ENCODE measurements around the gene AGAP3.
A peak's percentile ranks its signal among the peaks of the same experiment; 100 is the strongest.
"Not testable (repeated sequence)": the region's sequence is repeated elsewhere in the genome, so short reads cannot be mapped to it uniquely, and the experiment has no call there.

AGAP3 gene
- total RNA-seq, result 26.2 to 41.1 (median 33.4) reads per million in 3 experiments

GRCh38 chr7:151085691-151086620 lies at the start of gene AGAP3:
TSS of gene AGAP3 (plus strand) at chr7:151086475. CDS start at chr7:151086742, 267 bp downstream.
- peak; percentile 58 for DNase-seq

GRCh38 chr7:151038951-151039849 lies 47.1 kb upstream of the AGAP3 start:
- DNase-seq, result no peak

GRCh38 chr7:151039850-151040548 lies 46.3 kb upstream of the AGAP3 start:
- no peak for DNase-seq

GRCh38 chr7:151040616-151041375 lies 45.5 kb upstream of the AGAP3 start:
- no peak for DNase-seq

GRCh38 chr7:151043449-151043848 lies 42.8 kb upstream of the AGAP3 start:
- not testable (repeated sequence) for DNase-seq

- no peak for DNase-seq
Observed at GRCh38 chr7:151043959-151044358, 42.3 kb upstream of the AGAP3 start.

- no peak for DNase-seq
Observed at GRCh38 chr7:151045262-151045661, 41.0 kb upstream of the AGAP3 start.

GRCh38 chr7:151045967-151046366 lies 40.3 kb upstream of the AGAP3 start:
- no peak for DNase-seq

GRCh38 chr7:151046603-151047573 lies 39.4 kb upstream of the AGAP3 start:
- DNase-seq, result no peak

- no peak for DNase-seq
Observed at GRCh38 chr7:151047976-151048815, 38.1 kb upstream of the AGAP3 start, which contains the start of gene ASIC3. TSS of gene ASIC3 (plus strand) at chr7:151048531. CDS start at chr7:151048886, 355 bp downstream.

- DNase-seq, result no peak
Observed at GRCh38 chr7:151048911-151049463, 37.3 kb upstream of the AGAP3 start.

GRCh38 chr7:151051108-151051507 lies 35.2 kb upstream of the AGAP3 start:
- DNase-seq, result peak; percentile 59

- DNase-seq, result no peak
Observed at GRCh38 chr7:151053096-151053495, 33.2 kb upstream of the AGAP3 start.

- DNase-seq, result no peak
Observed at GRCh38 chr7:151053751-151054150, 32.5 kb upstream of the AGAP3 start.

GRCh38 chr7:151056283-151056665 lies 30.0 kb upstream of the AGAP3 start:
- no peak for DNase-seq

GRCh38 chr7:151056666-151057505 lies 29.4 kb upstream of the AGAP3 start:
- no peak for DNase-seq

- DNase-seq, result no peak
Observed at GRCh38 chr7:151057506-151057988, 28.7 kb upstream of the AGAP3 start, which contains the start of gene CDK5. TSS of gene CDK5 (minus strand) at chr7:151057897. CDS start at chr7:151057848, 49 bp downstream.
